HEK293 (cell line): ENCODE measurements around the gene C9orf78.
A peak's percentile ranks its signal among the peaks of the same experiment; 100 is the strongest.

Experiments used
- CTCF ChIA-PET: fragments of 350-600 bp; formaldehyde crosslinking; extraction: SDS; loops from one replicate; lab custom pipeline; 2021; ENCODE audit warnings: antibody characterized with exemption; lab: Yijun Ruan, JAX
- POLR2A ChIA-PET: fragments of 300-600 bp; formaldehyde crosslinking; extraction: SDS; loops from one replicate; lab custom pipeline; 2020; ENCODE audit warnings: antibody characterized with exemption, inconsistent platforms; lab: Yijun Ruan, JAX
- H3K27ac ChIP-seq: fragments of 200-500 bp; sonication (Bioruptor generic); 2 replicates; pipeline ENCODE4 v1.5.1; 2014; ENCODE audit warnings: low read depth, low read length, control low read depth, inconsistent platforms; ENCODE audit errors: extremely low read depth
- H3K36me3 ChIP-seq, 2 experiments: fragments of 200-500 bp in 1 of 2; sonication (Bioruptor generic) in 1 of 2; 1 replicate in 1 of 2; 2 replicates in 1 of 2; pipeline ENCODE4 v1.5.1; 2014 to 2017; ENCODE audit warnings: inconsistent platforms in 2 of 2, low read length in 2 of 2; ENCODE audit not compliant: control insufficient read depth in 2 of 2, insufficient read depth in 1 of 2
- H3K4me1 ChIP-seq: fragments of 200-500 bp; sonication (Bioruptor generic); 2 replicates; pipeline ENCODE4 v1.5.1; 2014; ENCODE audit warnings: mild to moderate bottlenecking, low read length, inconsistent platforms; ENCODE audit not compliant: control insufficient read depth, insufficient read depth
- H3K4me3 ChIP-seq: 2 replicates; pipeline ENCODE4 v1.5.1; 2011; ENCODE audit warnings: low read depth, mild to moderate bottlenecking, control low read depth, low read length, moderate library complexity
- H3K9me3 ChIP-seq: fragments of 200-500 bp; sonication (Bioruptor generic); 2 replicates; pipeline ENCODE4 v1.5.1; 2014; ENCODE audit warnings: low read depth, low read length, inconsistent platforms; ENCODE audit not compliant: control insufficient read depth, insufficient read depth
- GLIS1 ChIP-seq: fragments of 450-650 bp; formaldehyde crosslinking; IDR thresholded peaks from 2 replicates; pipeline ENCODE4 v1.5.1; 2016; ENCODE audit warnings: missing biosample characterization, missing genetic modification characterization
- HOXD13 ChIP-seq: sonication (generic); formaldehyde crosslinking; IDR thresholded peaks from 2 replicates; pipeline ENCODE4 v1.8.0; 2022; ENCODE audit warnings: missing genetic modification reagents, borderline replicate concordance
- KLF7 ChIP-seq: fragments of 450-650 bp; formaldehyde crosslinking; IDR thresholded peaks from 2 replicates; pipeline ENCODE4 v1.5.1; 2016; ENCODE audit warnings: missing biosample characterization, missing genetic modification characterization, borderline replicate concordance
- OSR2 ChIP-seq: fragments of 450-650 bp; formaldehyde crosslinking; IDR thresholded peaks from 2 replicates; pipeline ENCODE4 v1.5.1; 2016; ENCODE audit warnings: missing biosample characterization, missing genetic modification characterization
- RBAK ChIP-seq: fragments of 450-650 bp; formaldehyde crosslinking; IDR thresholded peaks from 2 replicates; pipeline ENCODE4 v1.5.1; 2016; ENCODE audit warnings: missing biosample characterization, missing genetic modification characterization
- WT1 ChIP-seq: fragments of 450-650 bp; formaldehyde crosslinking; IDR thresholded peaks from 2 replicates; pipeline ENCODE4 v1.5.1; 2016; ENCODE audit warnings: missing biosample characterization, missing genetic modification characterization
- ZBTB17 ChIP-seq: fragments of 450-650 bp; formaldehyde crosslinking; IDR thresholded peaks from 2 replicates; pipeline ENCODE4 v1.5.1; 2016; ENCODE audit warnings: missing biosample characterization, missing genetic modification characterization
- ZBTB8A ChIP-seq: fragments of 450-650 bp; formaldehyde crosslinking; IDR thresholded peaks from 2 replicates; pipeline ENCODE4 v1.5.1; 2016; ENCODE audit warnings: missing biosample characterization, missing genetic modification characterization
- ZNF10 ChIP-seq: fragments of 450-650 bp; formaldehyde crosslinking; IDR thresholded peaks from 2 replicates; pipeline ENCODE4 v1.5.1; 2017; ENCODE audit warnings: missing biosample characterization, missing genetic modification characterization
- ZNF248 ChIP-seq: fragments of 450-650 bp; formaldehyde crosslinking; IDR thresholded peaks from 2 replicates; pipeline ENCODE4 v1.5.1; 2017; ENCODE audit warnings: missing biosample characterization, missing genetic modification characterization
- ZNF266 ChIP-seq: fragments of 450-650 bp; formaldehyde crosslinking; IDR thresholded peaks from 2 replicates; pipeline ENCODE4 v1.5.1; 2016; ENCODE audit warnings: missing biosample characterization, missing genetic modification characterization, low read depth
- ZNF391 ChIP-seq: fragments of 450-650 bp; formaldehyde crosslinking; IDR thresholded peaks from 2 replicates; pipeline ENCODE4 v1.5.1; 2016; ENCODE audit warnings: low read depth, missing biosample characterization, missing genetic modification characterization, borderline replicate concordance
- ZNF433 ChIP-seq: fragments of 450-650 bp; formaldehyde crosslinking; IDR thresholded peaks from 2 replicates; pipeline ENCODE4 v1.5.1; 2016; ENCODE audit warnings: missing biosample characterization, missing genetic modification characterization, low read depth
- ZNF530 ChIP-seq: fragments of 450-650 bp; formaldehyde crosslinking; IDR thresholded peaks from 2 replicates; pipeline ENCODE4 v1.5.1; 2016; ENCODE audit warnings: low read depth, missing biosample characterization, missing genetic modification characterization
- ZNF549 ChIP-seq: fragments of 450-650 bp; IDR thresholded peaks from 2 replicates; pipeline ENCODE4 v1.5.1; 2018; ENCODE audit warnings: missing biosample characterization, missing genetic modification characterization, mild to moderate bottlenecking, inconsistent platforms, moderate library complexity
- ZNF610 ChIP-seq: fragments of 450-650 bp; formaldehyde crosslinking; IDR thresholded peaks from 2 replicates; pipeline ENCODE4 v1.5.1; 2016; ENCODE audit warnings: missing biosample characterization, missing genetic modification characterization, borderline replicate concordance
- ZNF768 ChIP-seq: fragments of 450-650 bp; formaldehyde crosslinking; IDR thresholded peaks from 2 replicates; pipeline ENCODE4 v1.5.1; 2018; ENCODE audit warnings: missing biosample characterization, mild to moderate bottlenecking, missing genetic modification characterization
- TF ChIP-seq, protein P1 (sequence below): fragments of 450-650 bp; formaldehyde crosslinking; IDR thresholded peaks from 2 replicates; pipeline ENCODE4 v1.5.1; 2016; ENCODE audit warnings: missing biosample characterization, missing genetic modification characterization
- TF ChIP-seq, protein P2 (sequence below): fragments of 450-650 bp; formaldehyde crosslinking; IDR thresholded peaks from 2 replicates; pipeline ENCODE4 v1.5.1; 2016; ENCODE audit warnings: missing biosample characterization, missing genetic modification characterization
- TF ChIP-seq, protein P3 (sequence below): fragments of 450-650 bp; formaldehyde crosslinking; IDR thresholded peaks from 2 replicates; pipeline ENCODE4 v1.5.1; 2016; ENCODE audit warnings: missing biosample characterization, missing genetic modification characterization

The C9orf78 gene

DNA sequence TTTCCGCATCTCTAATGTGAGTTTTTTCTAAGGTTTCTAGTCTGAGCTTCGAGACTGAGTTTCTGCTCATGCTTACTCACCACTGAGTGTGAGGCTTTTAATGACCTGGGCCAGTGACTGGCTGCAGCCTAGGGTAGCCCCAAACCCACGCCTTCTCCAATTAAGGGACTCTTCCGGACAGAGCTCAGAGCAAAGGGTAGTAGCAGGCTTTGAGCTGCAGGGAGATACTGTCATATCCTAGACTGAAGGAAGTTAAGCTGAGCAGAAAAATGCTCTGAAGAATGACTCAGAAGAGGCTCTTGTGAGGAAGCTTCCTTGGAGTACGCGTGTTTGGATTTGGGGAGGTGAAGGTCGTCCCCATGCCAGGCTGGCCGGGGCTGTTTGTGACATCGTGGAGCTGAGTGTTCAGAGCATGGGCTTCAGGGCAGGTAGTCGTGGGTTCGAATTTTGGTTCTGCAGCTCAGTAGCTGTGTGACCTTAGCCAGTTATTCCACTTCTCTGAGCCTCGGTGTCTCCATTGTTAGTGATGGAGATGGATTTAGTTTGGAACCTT lies 3.7 kb upstream of the C9orf78 start:
- Histone ChIP-seq H3K4me1 (peaks cover 7% of the 10 kb centered on the region; the same call in 1 of the 2 replicates), H3K4me3 (no peak overlapping the region), H3K9me3 (no peaks in the 10 kb centered on the region), H3K27ac (no peak overlapping the region), H3K36me3 (peaks cover 0 to 5% of the 10 kb centered on the region in 2 experiments; a peak in 1 of 3 replicates)
- TF ChIP-seq ZNF266 (tag by site-specific recombination) (no peak), ZNF768 (peak; percentile 76), ZBTB17 (tag by site-specific recombination) (peak; percentile 33; the same call in 1 of the 2 replicates)
- POLR2A ChIA-PET: interaction anchor here (0.5 to 1.1 kb wide), 4 partner anchors 9 to 887 kb away, joined by 3 to 5 read pairs (median 3); no protein-coding TSS in a partner anchor
- CTCF ChIA-PET: interaction anchor here (0.6 to 1.4 kb wide), 4 partner anchors 32 to 268 kb away, joined by 3 to 7 read pairs (median 4); no protein-coding TSS in a partner anchor

DNA sequence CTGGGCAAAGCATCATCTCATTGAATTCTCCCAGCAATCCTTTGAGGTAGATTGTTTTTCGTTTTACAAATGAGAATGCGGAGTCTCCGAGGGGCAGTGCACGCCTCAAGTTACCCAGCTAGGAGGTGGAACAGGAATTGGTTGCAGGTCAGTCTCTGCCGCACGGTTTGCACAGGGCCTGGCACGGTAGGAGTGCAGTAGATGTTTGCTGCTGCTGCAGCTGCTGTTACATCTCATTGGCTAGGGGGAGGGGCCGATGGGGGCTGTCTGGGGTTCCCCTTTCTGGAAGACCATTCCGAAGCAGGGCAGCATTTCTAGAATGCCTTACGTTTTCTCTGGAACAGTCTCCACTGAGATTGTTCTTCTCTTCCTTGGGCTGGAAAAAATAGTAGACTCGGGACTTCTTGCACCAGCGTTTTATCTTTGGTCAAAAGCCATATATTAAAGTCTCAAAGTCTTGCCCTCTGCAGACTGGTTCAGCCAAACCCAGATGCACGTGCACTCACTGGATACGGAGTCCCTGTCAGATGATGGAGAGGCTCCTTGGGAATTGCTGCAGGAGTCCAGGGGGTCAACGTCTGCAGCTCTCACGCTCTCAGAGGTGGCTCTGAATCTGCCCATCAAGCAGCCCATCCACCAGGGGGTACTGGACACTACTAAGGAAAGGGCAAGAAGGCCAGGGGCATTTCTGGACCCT lies 1.4 kb upstream of the C9orf78 start:
- POLR2A ChIA-PET: interaction anchor here (0.6 to 1.0 kb wide), 3 partner anchors 9 to 207 kb away, joined by 3 read pairs; partner anchors contain the start of gene FNBP1
- H3K27ac ChIP-seq: no peak overlapping the region
- peak overlapping the region; percentile 63 for H3K4me3 ChIP-seq
- no peaks in the 10 kb centered on the region for H3K9me3 ChIP-seq
- H3K4me1 ChIP-seq: peaks cover 7% of the 10 kb centered on the region; the same call in 1 of the 2 replicates
- TF ChIP-seq GLIS1 (tag by site-specific recombination): 0 out of 2 replicates have a peak, but pooled peaks have one; percentile 6
- no peak for TF ChIP-seq WT1 (tag by site-specific recombination)
- peaks cover 4 to 21% of the 10 kb centered on the region in 2 experiments for H3K36me3 ChIP-seq
- CTCF ChIA-PET: interaction anchor here (0.6 to 1.1 kb wide), 4 partner anchors 49 to 830 kb away, joined by 3 to 5 read pairs (median 4); no protein-coding TSS in a partner anchor

DNA sequence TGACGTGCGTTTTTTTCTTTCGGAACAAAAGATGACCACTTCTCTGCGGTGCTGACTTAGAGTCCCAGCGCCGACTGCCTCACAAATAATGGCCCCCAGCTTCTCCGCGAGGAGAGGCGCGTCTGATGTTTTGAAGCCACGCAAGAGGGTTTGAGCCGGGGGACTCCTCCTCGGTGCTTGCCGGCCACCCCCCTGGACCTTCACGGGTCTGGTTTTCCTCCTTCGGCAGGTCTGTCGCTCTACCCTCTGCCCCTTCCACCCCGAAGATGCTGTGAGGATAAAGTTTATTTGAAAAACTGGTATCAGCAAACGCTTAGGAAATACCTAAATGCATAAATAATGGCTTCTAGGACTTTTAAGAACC lies 767 bp upstream of the C9orf78 start:
- peaks cover 4% of the 10 kb centered on the region; the same call in 1 of the 2 replicates for H3K4me1 ChIP-seq
- POLR2A ChIA-PET: interaction anchor here (0.5 to 3.5 kb wide), 4 partner anchors 12 to 48 kb away, joined by 3 to 36 read pairs (median 3); partner anchors contain the start of gene TOR1A
- H3K4me3 ChIP-seq: peak overlapping the region; percentile 63
- H3K36me3 ChIP-seq: peaks cover 7 to 26% of the 10 kb centered on the region in 2 experiments
- TF ChIP-seq, protein P1, sequence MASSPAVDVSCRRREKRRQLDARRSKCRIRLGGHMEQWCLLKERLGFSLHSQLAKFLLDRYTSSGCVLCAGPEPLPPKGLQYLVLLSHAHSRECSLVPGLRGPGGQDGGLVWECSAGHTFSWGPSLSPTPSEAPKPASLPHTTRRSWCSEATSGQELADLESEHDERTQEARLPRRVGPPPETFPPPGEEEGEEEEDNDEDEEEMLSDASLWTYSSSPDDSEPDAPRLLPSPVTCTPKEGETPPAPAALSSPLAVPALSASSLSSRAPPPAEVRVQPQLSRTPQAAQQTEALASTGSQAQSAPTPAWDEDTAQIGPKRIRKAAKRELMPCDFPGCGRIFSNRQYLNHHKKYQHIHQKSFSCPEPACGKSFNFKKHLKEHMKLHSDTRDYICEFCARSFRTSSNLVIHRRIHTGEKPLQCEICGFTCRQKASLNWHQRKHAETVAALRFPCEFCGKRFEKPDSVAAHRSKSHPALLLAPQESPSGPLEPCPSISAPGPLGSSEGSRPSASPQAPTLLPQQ (tag by site-specific recombination): no peak
- TF ChIP-seq HOXD13 (CRISPR knock-in tag): no peak
- TF ChIP-seq ZNF549 (tag by site-specific recombination): no peak
- TF ChIP-seq ZNF10: no peak
- TF ChIP-seq ZNF433 (tag by site-specific recombination): no peak
- TF ChIP-seq, all 188 proteins: peak for 0
- no peaks in the 10 kb centered on the region for H3K9me3 ChIP-seq
- no peak overlapping the region; the same call in 1 of the 2 replicates for H3K27ac ChIP-seq
- CTCF ChIA-PET: interaction anchor here (0.8 to 1.3 kb wide), 2 partner anchors 50 to 272 kb away, joined by 3 to 4 read pairs; no protein-coding TSS in a partner anchor

DNA sequence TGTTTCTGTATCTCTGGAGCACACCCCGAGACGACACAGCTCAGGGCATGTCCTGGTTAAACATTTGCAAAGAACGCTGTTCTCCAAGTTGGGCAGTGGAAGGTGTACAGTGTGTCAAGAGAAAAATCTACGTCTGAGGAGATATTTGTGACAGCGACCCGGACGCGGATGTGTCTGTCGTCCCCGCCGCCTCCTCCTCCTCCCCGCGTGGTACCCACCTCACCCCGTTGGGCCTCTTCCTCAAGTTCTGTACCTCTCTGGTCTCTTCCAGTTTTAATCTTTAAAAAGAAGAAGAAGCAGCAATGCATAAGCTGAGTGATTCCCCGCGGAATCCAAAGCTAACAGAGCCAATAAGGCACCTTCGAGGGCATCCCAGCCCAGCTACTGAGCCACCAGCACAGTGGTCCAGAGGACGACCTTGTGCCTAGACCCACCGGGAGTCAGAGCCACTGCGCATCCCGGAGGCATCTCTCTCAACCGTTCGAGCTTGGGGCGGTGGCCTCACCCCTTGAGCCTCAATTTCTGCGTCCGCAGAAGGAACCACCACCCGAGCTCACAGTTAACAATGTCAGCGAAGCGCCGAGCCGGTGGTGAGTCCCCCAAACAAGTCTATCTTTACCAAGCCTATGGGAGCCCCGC lies 467 bp downstream of the C9orf78 start:
- H3K4me3 ChIP-seq: peak overlapping the region; percentile 63
- POLR2A ChIA-PET: interaction anchor here (0.5 to 3.5 kb wide), 12 partner anchors 11 to 315 kb away, joined by 3 to 36 read pairs (median 3); partner anchors contain the start of genes FNBP1, TOR1A and TOR1B
- H3K36me3 ChIP-seq: peaks cover 15 to 39% of the 10 kb centered on the region in 2 experiments
- H3K27ac ChIP-seq: peak overlapping the region; percentile 4; the same call in 1 of the 2 replicates
- CTCF ChIA-PET: interaction anchor here (0.9 to 1.3 kb wide), 2 partner anchors 17 to 273 kb away, joined by 3 read pairs; no protein-coding TSS in a partner anchor
- H3K9me3 ChIP-seq: no peaks in the 10 kb centered on the region
- peaks cover 1% of the 10 kb centered on the region; the same call in 1 of the 2 replicates for H3K4me1 ChIP-seq
- 0 out of 2 replicates have a peak, but pooled peaks have one; percentile 59 for TF ChIP-seq ZNF391 (tag by site-specific recombination)
- no peak for TF ChIP-seq OSR2 (tag by site-specific recombination)
- TF ChIP-seq ZNF610 (tag by site-specific recombination): no peak; the same call in 1 of the 2 replicates
- no peak for TF ChIP-seq ZBTB8A (tag by site-specific recombination)
- TF ChIP-seq ZNF248 (tag by site-specific recombination): no peak
- no peak for TF ChIP-seq ZNF530 (tag by site-specific recombination)
- TF ChIP-seq, protein P2, sequence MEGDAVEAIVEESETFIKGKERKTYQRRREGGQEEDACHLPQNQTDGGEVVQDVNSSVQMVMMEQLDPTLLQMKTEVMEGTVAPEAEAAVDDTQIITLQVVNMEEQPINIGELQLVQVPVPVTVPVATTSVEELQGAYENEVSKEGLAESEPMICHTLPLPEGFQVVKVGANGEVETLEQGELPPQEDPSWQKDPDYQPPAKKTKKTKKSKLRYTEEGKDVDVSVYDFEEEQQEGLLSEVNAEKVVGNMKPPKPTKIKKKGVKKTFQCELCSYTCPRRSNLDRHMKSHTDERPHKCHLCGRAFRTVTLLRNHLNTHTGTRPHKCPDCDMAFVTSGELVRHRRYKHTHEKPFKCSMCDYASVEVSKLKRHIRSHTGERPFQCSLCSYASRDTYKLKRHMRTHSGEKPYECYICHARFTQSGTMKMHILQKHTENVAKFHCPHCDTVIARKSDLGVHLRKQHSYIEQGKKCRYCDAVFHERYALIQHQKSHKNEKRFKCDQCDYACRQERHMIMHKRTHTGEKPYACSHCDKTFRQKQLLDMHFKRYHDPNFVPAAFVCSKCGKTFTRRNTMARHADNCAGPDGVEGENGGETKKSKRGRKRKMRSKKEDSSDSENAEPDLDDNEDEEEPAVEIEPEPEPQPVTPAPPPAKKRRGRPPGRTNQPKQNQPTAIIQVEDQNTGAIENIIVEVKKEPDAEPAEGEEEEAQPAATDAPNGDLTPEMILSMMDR (tag by site-specific recombination): no peak
- TF ChIP-seq KLF7: 0 out of 2 replicates have a peak, but pooled peaks have one; percentile 25
- TF ChIP-seq, protein P3, sequence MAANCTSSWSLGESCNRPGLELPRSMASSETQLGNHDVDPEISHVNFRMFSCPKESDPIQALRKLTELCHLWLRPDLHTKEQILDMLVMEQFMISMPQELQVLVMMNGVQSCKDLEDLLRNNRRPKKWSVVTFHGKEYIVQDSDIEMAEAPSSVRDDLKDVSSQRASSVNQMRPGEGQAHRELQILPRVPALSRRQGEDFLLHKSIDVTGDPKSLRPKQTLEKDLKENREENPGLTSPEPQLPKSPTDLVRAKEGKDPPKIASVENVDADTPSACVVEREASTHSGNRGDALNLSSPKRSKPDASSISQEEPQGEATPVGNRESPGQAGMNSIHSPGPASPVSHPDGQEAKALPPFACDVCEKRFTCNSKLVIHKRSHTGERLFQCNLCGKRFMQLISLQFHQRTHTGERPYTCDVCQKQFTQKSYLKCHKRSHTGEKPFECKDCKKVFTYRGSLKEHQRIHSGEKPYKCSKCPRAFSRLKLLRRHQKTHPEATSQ (tag by site-specific recombination): peak; percentile 53; the same call in 1 of the 2 replicates
- no peak for TF ChIP-seq RBAK (tag by site-specific recombination)
